Liver (tissue), 9 donors: Measurements from ENCODE around the gene ALS2CL. TPM values are rescaled to one million over a fixed set of nuclear protein-coding genes. Genes with fewer than 3 reads are reported as not detected.

Experiments
- DNase-seq: peaks from one replicate; pipeline ENCODE4 v3.0.0-alpha.2; 2017; ENCODE audit warnings: low spot score
- H3K27ac ChIP-seq, 2 donors: one replicate each; pipeline ENCODE4 v1.7.0; 2013; ENCODE audit warnings: inconsistent platforms in 2 of 2, low read length in 2 of 2, control low read depth in 1 of 2, low read depth in 1 of 2, mild to moderate bottlenecking in 1 of 2
- H3K27me3 ChIP-seq, 4 donors: one replicate each; pipeline versions ENCODE4 v1.6.1 to v1.7.0; 2013; ENCODE audit warnings: low read length in 3 of 4, inconsistent platforms in 1 of 4, mild to moderate bottlenecking in 1 of 4, moderate library complexity in 1 of 4; ENCODE audit not compliant: control insufficient read depth in 4 of 4, insufficient read depth in 4 of 4
- H3K36me3 ChIP-seq, 4 donors: one replicate each; pipeline versions ENCODE4 v1.6.1 to v1.7.0; 2013; ENCODE audit warnings: low read length in 3 of 4, mild to moderate bottlenecking in 3 of 4, low read depth in 1 of 4, moderate library complexity in 1 of 4; ENCODE audit not compliant: control insufficient read depth in 4 of 4, insufficient read depth in 3 of 4
- H3K4me1 ChIP-seq, 4 donors: one replicate each; pipeline versions ENCODE4 v1.6.1 to v1.7.0; 2013; ENCODE audit warnings: low read length in 3 of 4, mild to moderate bottlenecking in 3 of 4, moderate library complexity in 1 of 4; ENCODE audit not compliant: control insufficient read depth in 4 of 4, insufficient read depth in 4 of 4
- H3K4me3 ChIP-seq, 3 donors: one replicate each; pipeline versions ENCODE4 v1.6.1 to v1.7.0; 2013; ENCODE audit warnings: low read length in 3 of 3, control low read depth in 1 of 3, low read depth in 1 of 3, mild to moderate bottlenecking in 1 of 3
- H3K9ac ChIP-seq, 2 donors: one replicate each; pipeline ENCODE4 v1.7.0; 2013; ENCODE audit warnings: low read length in 2 of 2, mild to moderate bottlenecking in 2 of 2, moderate library complexity in 2 of 2, control low read depth in 1 of 2, low read depth in 1 of 2
- H3K9me3 ChIP-seq, 4 donors: one replicate each; pipeline versions ENCODE4 v1.6.1 to v1.7.0; 2013; ENCODE audit warnings: low read length in 3 of 4; ENCODE audit not compliant: control insufficient read depth in 4 of 4
- ATF3 ChIP-seq: IDR thresholded peaks from 2 replicates; pipeline ENCODE4 v1.6.1; 2016; ENCODE audit warnings: antibody characterized with exemption
- CTCF ChIP-seq: fragments of 150-350 bp; IDR thresholded peaks from 2 replicates; pipeline ENCODE4 v1.5.1; 2017; ENCODE audit warnings: improper control_type of control experiment, low read depth, low read length; ENCODE audit not compliant: missing input control
- EGR1 ChIP-seq, 2 donors: IDR thresholded peaks; 2 replicates each; pipeline ENCODE4 v1.6.1; 2016 to 2018; ENCODE audit warnings: antibody characterized with exemption in 2 of 2, low read depth in 2 of 2
- FOXA1 ChIP-seq: IDR thresholded peaks from 2 replicates; pipeline ENCODE4 v1.6.1; 2016; ENCODE audit warnings: antibody characterized with exemption
- FOXA2 ChIP-seq: IDR thresholded peaks from 2 replicates; pipeline ENCODE4 v1.6.1; 2016; ENCODE audit warnings: antibody characterized with exemption
- GABPA ChIP-seq, 2 donors: IDR thresholded peaks in 1 of 2; conservative IDR thresholded peaks in 1 of 2; 2 replicates each; pipeline ENCODE4 v1.6.1; 2016; ENCODE audit warnings: antibody characterized with exemption in 2 of 2, mild to moderate bottlenecking in 1 of 2, moderate library complexity in 1 of 2
- HNF4A ChIP-seq, 2 donors: conservative IDR thresholded peaks; 2 replicates each; pipeline ENCODE4 v1.6.1; 2016; ENCODE audit warnings: antibody characterized with exemption in 2 of 2, mild to moderate bottlenecking in 2 of 2
- JUND ChIP-seq, 2 donors: IDR thresholded peaks; 2 replicates each; pipeline ENCODE4 v1.6.1; 2016; ENCODE audit warnings: antibody characterized with exemption in 2 of 2
- MAX ChIP-seq: IDR thresholded peaks from 2 replicates; pipeline ENCODE4 v1.6.1; 2016; ENCODE audit warnings: antibody characterized with exemption
- NR2F2 ChIP-seq: IDR thresholded peaks from 2 replicates; pipeline ENCODE4 v1.6.1; 2016; ENCODE audit warnings: antibody characterized with exemption
- RAD21 ChIP-seq, 2 donors: IDR thresholded peaks; 2 replicates each; pipeline ENCODE4 v1.6.1; 2016; ENCODE audit warnings: antibody characterized with exemption in 2 of 2, mild to moderate bottlenecking in 2 of 2
- REST ChIP-seq: IDR thresholded peaks from 2 replicates; pipeline ENCODE4 v1.6.1; 2016; ENCODE audit warnings: antibody characterized with exemption, mild to moderate bottlenecking
- SP1 ChIP-seq: IDR thresholded peaks from 2 replicates; pipeline ENCODE4 v1.6.1; 2018; ENCODE audit warnings: antibody characterized with exemption, mild to moderate bottlenecking
- TAF1 ChIP-seq: conservative IDR thresholded peaks from 2 replicates; pipeline ENCODE4 v1.6.1; 2016; ENCODE audit warnings: antibody characterized with exemption, mild to moderate bottlenecking
- YY1 ChIP-seq: IDR thresholded peaks from 2 replicates; pipeline ENCODE4 v1.6.1; 2016; ENCODE audit warnings: antibody characterized with exemption, mild to moderate bottlenecking
- ZBTB33 ChIP-seq: IDR thresholded peaks from 2 replicates; pipeline ENCODE4 v1.6.1; 2016; ENCODE audit warnings: antibody characterized with exemption
- WGBS: extraction: QIAGEN DNeasy Blood & Tissue Kit; methylation state at CpG from one replicate; pipeline ENCODE4 v1.1.7; 2013; 5-methylcytosine and 5-hydroxymethylcytosine counted together
- polyA plus RNA-seq, 2 donors: library from polyadenylated mRNA; stranded (reverse) in 1 of 2; unstranded in 1 of 2; fragments of 200-250 nt in 1 of 2; fragments of >200 nt in 1 of 2; fragmentation: Nextera tagmentation in 1 of 2; extraction: Ambion mirVana in 1 of 2; gene quantifications; one replicate each; pipeline versions ENCODE4 v1.2.1 to v1.2.3, GENCODE V29; 2013 to 2015
- total RNA-seq, 2 donors: library from RNA; depleted of rRNA; stranded (reverse); fragments of >200 nt; gene quantifications; one replicate each; pipeline ENCODE4 v1.2.3, GENCODE V29; 2014
- donor health status: healthy.
- donor health status: healthy.
- donor health status: healthy.
- donor health status: healthy.
- donor health status: healthy.

Gene ALS2CL
- total and polyA plus RNA-seq, 4 donors, result 0.51 to 22.9 (median 5.7) TPM

- Histone ChIP-seq H3K27me3 (no peaks in the 10 kb centered on the region), H3K27ac (no peak overlapping the region), H3K4me1 (no peaks in the 10 kb centered on the region), H3K36me3 (no peaks in the 10 kb centered on the region), H3K9ac (no peak overlapping the region), H3K9me3 (peaks cover 0 to 4% (median 0%) of the 10 kb centered on the region in 4 donors), H3K4me3 (no peak overlapping the region)
- 90% methylated on average over 3 of the region's 3 CpGs for WGBS
- TF ChIP-seq FOXA1, result no peak
- DNase-seq, result no peak
Measured at GRCh38 chr3:46649436-46649835, 44.0 kb downstream of the ALS2CL start.

GRCh38 chr3:46648096-46648495 lies 45.4 kb downstream of the ALS2CL start:
- WGBS, result 76% methylated on average over 2 of the region's 2 CpGs
- Histone ChIP-seq H3K4me3 (no peak overlapping the region), H3K27ac (no peak overlapping the region), H3K36me3 (no peaks in the 10 kb centered on the region), H3K9me3 (peaks cover 0 to 4% (median 0%) of the 10 kb centered on the region in 4 donors), H3K27me3 (no peaks in the 10 kb centered on the region), H3K9ac (no peak overlapping the region), H3K4me1 (no peaks in the 10 kb centered on the region)
- TF ChIP-seq HNF4A (conservative IDR thresholded peaks at IDR 0.05) (no peak), FOXA1 (no peak), REST (no peak), RAD21 (IDR thresholded peaks at IDR 0.05) (no peak), ATF3 (no peak), EGR1 (IDR thresholded peaks at IDR 0.05; ENCODE audit: low read depth in 2 of 2) (no peak), SP1 (no peak), YY1 (no peak)
- DNase-seq, result no peak

- Histone ChIP-seq H3K9ac (no peak overlapping the region), H3K4me3 (no peak overlapping the region), H3K27ac (no peak overlapping the region), H3K27me3 (no peaks in the 10 kb centered on the region), H3K9me3 (no peaks in the 10 kb centered on the region), H3K4me1 (no peaks in the 10 kb centered on the region), H3K36me3 (no peaks in the 10 kb centered on the region)
- 60% methylated on average over 6 of the region's 6 CpGs for WGBS
- no peak for DNase-seq
- no peak for TF ChIP-seq HNF4A (conservative IDR thresholded peaks at IDR 0.05)
- TF ChIP-seq REST, result no peak
- no peak for TF ChIP-seq ZBTB33
- TF ChIP-seq YY1, result no peak
- TF ChIP-seq FOXA2, result no peak
- TF ChIP-seq GABPA (IDR thresholded peaks at IDR 0.05 in 1 of 2, conservative IDR thresholded peaks at IDR 0.05 in 1 of 2), result no peak
- no peak for TF ChIP-seq JUND (IDR thresholded peaks at IDR 0.05)
- no peak for TF ChIP-seq CTCF
- no peak for TF ChIP-seq ATF3
- TF ChIP-seq NR2F2, result no peak
- TF ChIP-seq RAD21 (IDR thresholded peaks at IDR 0.05), result no peak
- no peak for TF ChIP-seq FOXA1
- TF ChIP-seq MAX, result no peak
- no peak for TF ChIP-seq TAF1
- no peak for TF ChIP-seq EGR1 (IDR thresholded peaks at IDR 0.05; ENCODE audit: low read depth in 2 of 2)
Measured at GRCh38 chr3:46646700-46647099, 46.8 kb downstream of the ALS2CL start.
